Trophoblast cell (in vitro differentiated cells and primary cell): ENCODE measurements around the gene ZNF462.

ENCODE experiments used
- DNase-seq, 2 donors: peaks; one replicate each; pipeline ENCODE4 v3.0.0-alpha.2; 2016
- H2AFZ ChIP-seq: 2 replicates; pipeline ENCODE4 v1.6.1; 2013; ENCODE audit warnings: low read length, moderate library complexity, mild to moderate bottlenecking; ENCODE audit not compliant: insufficient read depth, poor library complexity
- H2AK5ac ChIP-seq: 2 replicates; pipeline ENCODE4 v1.6.1; 2013; ENCODE audit warnings: mild to moderate bottlenecking, low read length
- H2BK120ac ChIP-seq: 2 replicates; pipeline ENCODE4 v1.6.1; 2013; ENCODE audit warnings: low read length, mild to moderate bottlenecking, moderate library complexity; ENCODE audit not compliant: insufficient read depth, poor library complexity
- H2BK12ac ChIP-seq: 2 replicates; pipeline ENCODE4 v1.6.1; 2013; ENCODE audit warnings: mild to moderate bottlenecking, low read length, moderate library complexity
- H2BK5ac ChIP-seq: 2 replicates; pipeline ENCODE4 v1.6.1; 2013; ENCODE audit warnings: low read length, low read depth, moderate library complexity, mild to moderate bottlenecking; ENCODE audit not compliant: poor library complexity
- H3K14ac ChIP-seq: 2 replicates; pipeline ENCODE4 v1.6.1; 2013; ENCODE audit warnings: mild to moderate bottlenecking, low read length
- H3K18ac ChIP-seq: 2 replicates; pipeline ENCODE4 v1.6.1; 2013; ENCODE audit warnings: mild to moderate bottlenecking, low read length
- H3K23ac ChIP-seq: 2 replicates; pipeline ENCODE4 v1.6.1; 2013; ENCODE audit warnings: low read length
- H3K27ac ChIP-seq: 2 replicates; pipeline ENCODE4 v1.5.1; 2013; ENCODE audit warnings: low read depth, mild to moderate bottlenecking, inconsistent platforms, low read length, moderate library complexity
- H3K27me3 ChIP-seq: 2 replicates; pipeline ENCODE4 v1.6.1; 2013; ENCODE audit warnings: inconsistent platforms, mild to moderate bottlenecking, low read length, moderate library complexity; ENCODE audit not compliant: insufficient read depth
- H3K36me3 ChIP-seq, 2 experiments: 1 replicate in 1 of 2; 2 replicates in 1 of 2; pipeline ENCODE4 v1.6.1; 2013; ENCODE audit warnings: low read length in 2 of 2, mild to moderate bottlenecking in 2 of 2, moderate library complexity in 1 of 2; ENCODE audit not compliant: insufficient read depth in 2 of 2, control insufficient read depth in 1 of 2
- H3K4ac ChIP-seq: 2 replicates; pipeline ENCODE4 v1.6.1; 2013; ENCODE audit warnings: low read depth, mild to moderate bottlenecking, low read length, moderate library complexity
- H3K4me1 ChIP-seq, 2 experiments: 1 replicate in 1 of 2; 2 replicates in 1 of 2; pipeline ENCODE4 v1.6.1; 2013; ENCODE audit warnings: low read length in 2 of 2, mild to moderate bottlenecking in 2 of 2, moderate library complexity in 1 of 2; ENCODE audit not compliant: insufficient read depth in 2 of 2, control insufficient read depth in 1 of 2
- H3K4me2 ChIP-seq: 2 replicates; pipeline ENCODE4 v1.6.1; 2013; ENCODE audit warnings: inconsistent platforms, mild to moderate bottlenecking, low read length, moderate library complexity
- H3K4me3 ChIP-seq: 2 replicates; pipeline ENCODE4 v1.5.1; 2013; ENCODE audit warnings: mild to moderate bottlenecking, low read depth, low read length, inconsistent platforms
- H3K79me1 ChIP-seq: one replicate; pipeline ENCODE4 v1.6.1; 2013; ENCODE audit warnings: low read length
- H3K79me2 ChIP-seq: 2 replicates; pipeline ENCODE4 v1.6.1; 2013; ENCODE audit warnings: low read length, mild to moderate bottlenecking; ENCODE audit not compliant: control insufficient read depth, insufficient read depth, poor library complexity
- H3K9ac ChIP-seq: 2 replicates; pipeline ENCODE4 v1.6.1; 2013; ENCODE audit warnings: mild to moderate bottlenecking, low read length
- H3K9me3 ChIP-seq: 2 replicates; pipeline ENCODE4 v1.6.1; 2013; ENCODE audit warnings: low read depth, mild to moderate bottlenecking, control low read depth, inconsistent platforms, low read length; ENCODE audit not compliant: insufficient read depth
- H4K12ac ChIP-seq: 2 replicates; pipeline ENCODE4 v1.6.1; 2013; ENCODE audit warnings: low read depth, mild to moderate bottlenecking, low read length, moderate library complexity
- H4K8ac ChIP-seq: 2 replicates; pipeline ENCODE4 v1.6.1; 2013; ENCODE audit warnings: low read depth, mild to moderate bottlenecking, low read length, moderate library complexity
- H4K91ac ChIP-seq: one replicate; pipeline ENCODE4 v1.6.1; 2013; ENCODE audit warnings: low read depth, mild to moderate bottlenecking, low read length, moderate library complexity
- WGBS: extraction: QIAGEN DNeasy Blood & Tissue Kit; methylation state at CpG from one replicate; pipeline ENCODE4 v1.1.7; 2013; ENCODE audit warnings: missing lambda C conversion rate; ENCODE audit not compliant: insufficient read length, insufficient coverage; ENCODE audit errors: extremely low coverage; 5-methylcytosine and 5-hydroxymethylcytosine counted together

ZNF462 gene

GRCh38 chr9:106892632-106893031 is 29.7 kb downstream of the ZNF462 start:
- H3K4me1 ChIP-seq: peaks cover 20 to 24% of the 10 kb centered on the region in 2 experiments
- H3K9ac ChIP-seq: no peak overlapping the region
- no peak overlapping the region for H3K18ac ChIP-seq
- no peak overlapping the region for H3K4me3 ChIP-seq
- no peak overlapping the region for H2BK120ac ChIP-seq
- H2AFZ ChIP-seq: no peak overlapping the region
- no peaks in the 10 kb centered on the region for H3K9me3 ChIP-seq
- no peak overlapping the region for H4K12ac ChIP-seq
- DNase-seq: peak; percentile 98 to 99
- peaks cover 0 to 3% of the 10 kb centered on the region in 2 experiments for H3K36me3 ChIP-seq
- no CpG with 5 or more reads among the region's 4 CpGs for WGBS
- peak overlapping the region; percentile 55 for H3K4me2 ChIP-seq
- H2AK5ac ChIP-seq: no peak overlapping the region
- no peak overlapping the region for H3K23ac ChIP-seq
- H4K91ac ChIP-seq: no peak overlapping the region
- H3K79me2 ChIP-seq: peaks cover 15% of the 10 kb centered on the region
- H3K14ac ChIP-seq: no peak overlapping the region
- no peak overlapping the region for H4K8ac ChIP-seq
- peaks cover 20% of the 10 kb centered on the region for H3K79me1 ChIP-seq
- peak overlapping the region; percentile 86 for H2BK5ac ChIP-seq
- H3K4ac ChIP-seq: no peak overlapping the region
- H3K27me3 ChIP-seq: no peaks in the 10 kb centered on the region
- no peak overlapping the region for H2BK12ac ChIP-seq
- peak overlapping the region; percentile 95 for H3K27ac ChIP-seq

DNA sequence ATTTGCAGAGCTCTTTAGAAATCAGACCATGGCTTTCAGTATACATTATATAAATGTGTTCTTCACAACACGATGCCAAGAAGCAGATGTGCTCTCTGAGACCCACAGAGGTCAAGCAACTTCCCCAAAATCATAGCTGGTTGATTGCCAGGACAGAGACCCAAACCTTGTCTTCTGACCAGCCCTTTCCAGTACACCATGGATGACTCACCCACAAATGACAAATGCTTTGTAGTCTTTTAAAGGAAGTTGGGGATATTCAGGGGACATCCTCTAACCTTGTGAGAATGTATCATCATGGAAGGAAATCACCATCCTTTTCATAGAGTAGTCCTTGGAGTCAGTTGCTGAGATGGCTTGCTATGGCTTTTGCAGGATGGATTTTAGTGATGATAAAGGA is 30.1 kb downstream of the ZNF462 start:
- H2BK5ac ChIP-seq: peak overlapping the region; percentile 91
- peaks cover 22 to 27% of the 10 kb centered on the region in 2 experiments for H3K4me1 ChIP-seq
- H3K14ac ChIP-seq: peak overlapping the region; percentile 63
- no peak overlapping the region for H3K4me3 ChIP-seq
- H4K91ac ChIP-seq: peak overlapping the region; percentile 78
- no peaks in the 10 kb centered on the region for H3K27me3 ChIP-seq
- no peak overlapping the region for H3K9ac ChIP-seq
- no peak overlapping the region for H4K12ac ChIP-seq
- H3K4me2 ChIP-seq: peak overlapping the region; percentile 55
- H2AK5ac ChIP-seq: no peak overlapping the region
- no peak overlapping the region for H3K23ac ChIP-seq
- no CpG with 5 or more reads among the region's 1 CpG for WGBS
- H3K36me3 ChIP-seq: peaks cover 0 to 5% of the 10 kb centered on the region in 2 experiments
- H3K27ac ChIP-seq: peak overlapping the region; percentile 95
- peaks cover 20% of the 10 kb centered on the region for H3K79me1 ChIP-seq
- H2BK12ac ChIP-seq: peak overlapping the region; percentile 51
- H2BK120ac ChIP-seq: peak overlapping the region; percentile 71
- peaks cover 19% of the 10 kb centered on the region for H3K79me2 ChIP-seq
- no peak overlapping the region for H4K8ac ChIP-seq
- H3K4ac ChIP-seq: peak overlapping the region; percentile 12
- peak in 1 of 2 donors; percentile 47 for DNase-seq
- peak overlapping the region; percentile 56 for H3K18ac ChIP-seq
- no peaks in the 10 kb centered on the region for H3K9me3 ChIP-seq
- H2AFZ ChIP-seq: no peak overlapping the region

- Histone ChIP-seq H3K23ac (no peak overlapping the region), H3K9ac (no peak overlapping the region), H4K12ac (no peak overlapping the region), H3K27ac (no peak overlapping the region), H3K36me3 (peaks cover 0 to 5% of the 10 kb centered on the region in 2 experiments), H4K8ac (no peak overlapping the region), H3K9me3 (no peaks in the 10 kb centered on the region), H2AK5ac (no peak overlapping the region), H2BK5ac (no peak overlapping the region), H3K79me2 (peaks cover 15% of the 10 kb centered on the region), H2BK120ac (no peak overlapping the region), H3K27me3 (no peaks in the 10 kb centered on the region), H3K4me3 (no peak overlapping the region), H3K4me1 (peaks cover 10 to 17% of the 10 kb centered on the region in 2 experiments), H3K14ac (no peak overlapping the region), H3K4ac (peak overlapping the region; percentile 9), H2BK12ac (no peak overlapping the region), H3K18ac (no peak overlapping the region), H2AFZ (no peak overlapping the region), H3K79me1 (peaks cover 12% of the 10 kb centered on the region), H3K4me2 (no peak overlapping the region), H4K91ac (no peak overlapping the region)
- no CpG with 5 or more reads among the region's 1 CpG for WGBS
- DNase-seq: no peak
Measured at GRCh38 chr9:106896695-106897094, 33.7 kb downstream of the ZNF462 start.

DNA sequence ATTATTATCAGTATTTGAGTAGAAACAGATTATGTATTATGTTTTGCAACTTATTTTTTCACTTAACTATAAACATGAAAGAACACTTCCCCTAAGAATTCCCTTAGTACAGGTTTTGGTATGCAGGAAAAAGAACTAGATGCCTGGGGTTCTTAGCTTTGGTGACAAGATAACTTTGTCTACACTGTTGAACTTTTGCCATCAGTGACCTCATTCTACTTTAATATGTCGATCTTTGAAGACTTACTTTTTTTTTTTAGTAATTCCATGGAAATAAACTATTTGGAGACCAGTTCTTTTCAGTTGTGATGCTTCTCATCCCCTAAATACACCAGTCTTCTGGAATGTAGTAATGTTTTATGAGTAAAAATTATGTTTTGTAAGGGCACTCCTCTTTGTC is 34.3 kb downstream of the ZNF462 start:
- Histone ChIP-seq H4K12ac (no peak overlapping the region), H3K36me3 (peaks cover 0 to 5% of the 10 kb centered on the region in 2 experiments), H2AFZ (no peak overlapping the region), H3K14ac (no peak overlapping the region), H3K9me3 (no peaks in the 10 kb centered on the region), H3K4ac (no peak overlapping the region), H4K91ac (no peak overlapping the region), H3K79me1 (peaks cover 11% of the 10 kb centered on the region), H3K4me2 (no peak overlapping the region), H2BK120ac (no peak overlapping the region), H3K18ac (no peak overlapping the region), H3K9ac (no peak overlapping the region), H3K27me3 (no peaks in the 10 kb centered on the region), H2BK12ac (no peak overlapping the region), H3K27ac (no peak overlapping the region), H3K4me3 (no peak overlapping the region), H2BK5ac (no peak overlapping the region), H3K4me1 (peaks cover 10 to 17% of the 10 kb centered on the region in 2 experiments), H3K79me2 (peaks cover 15% of the 10 kb centered on the region), H2AK5ac (no peak overlapping the region), H3K23ac (no peak overlapping the region), H4K8ac (no peak overlapping the region)
- DNase-seq: no peak
- no CpG with 5 or more reads among the region's 1 CpG for WGBS
